Measurements from ENCODE around the gene NME4.
"Not testable (repeated sequence)": the region's sequence is repeated elsewhere in the genome, so short reads cannot be mapped to it uniquely, and the experiment has no call there.

Gene NME4

GRCh38 chr16:361341-361871, 35.6 kb upstream of the NME4 start:
- TF ChIP-seq ZFX (IDR thresholded peaks at IDR 0.05) (no peak), CTCF (conservative IDR thresholded peaks at IDR 0.05) (no peak)
- no peak overlapping the region for H3K27ac ChIP-seq

- H3K27ac ChIP-seq = no peak overlapping the region
- TF ChIP-seq CTCF (conservative IDR thresholded peaks at IDR 0.05) (peak; percentile 95), ZFX (IDR thresholded peaks at IDR 0.05) (no peak)
Measured at GRCh38 chr16:361872-362701, 34.9 kb upstream of the NME4 start.

GRCh38 chr16:362702-362999, 34.3 kb upstream of the NME4 start:
- H3K27ac ChIP-seq = not testable (repeated sequence)

- H3K27ac ChIP-seq = no peak overlapping the region
- TF ChIP-seq ZFX (IDR thresholded peaks at IDR 0.05) (no peak), CTCF (conservative IDR thresholded peaks at IDR 0.05) (no peak)
Measured at GRCh38 chr16:363110-363765, 33.8 kb upstream of the NME4 start.

GRCh38 chr16:363766-364490, 33.1 kb upstream of the NME4 start:
- H3K27ac ChIP-seq = no peak overlapping the region
- no peak for TF ChIP-seq CTCF (conservative IDR thresholded peaks at IDR 0.05)

- TF ChIP-seq ZFX (IDR thresholded peaks at IDR 0.05) (no peak), CTCF (conservative IDR thresholded peaks at IDR 0.05) (no peak)
- H3K27ac ChIP-seq = no peak overlapping the region
Measured at GRCh38 chr16:364595-365491, 32.2 kb upstream of the NME4 start.

- H3K27ac ChIP-seq = no peak overlapping the region
- TF ChIP-seq CTCF (conservative IDR thresholded peaks at IDR 0.05) = no peak
- TF ChIP-seq ZFX (IDR thresholded peaks at IDR 0.05) = no peak
Measured at GRCh38 chr16:366476-366875, 30.5 kb upstream of the NME4 start.
